ENCODE data around the gene TXNDC2.

- TF ChIP-seq CTCF (conservative IDR thresholded peaks at IDR 0.05; ENCODE audit: low read length) (no peak), EZH2phosphoT487 (IDR thresholded peaks at IDR 0.05; ENCODE audit: borderline replicate concordance) (no peak)
These were observed 34.3 kb upstream of the TXNDC2 start for GRCh38 chr18:9851511-9851910.
